Activated T-cell treated with anti-CD3 and anti-CD28 coated beads, Interleukin-2, amount 50 U/mL, for 48 hours (primary cell): ENCODE data around the gene STRAP.
"Not testable (repeated sequence)": the region's sequence is repeated elsewhere in the genome, so short reads cannot be mapped to it uniquely, and the experiment has no call there.

Experiments used
- DNase-seq, 2 experiments: peaks; one replicate each; pipeline ENCODE4 v3.0.0-alpha.2; 2020

The STRAP gene

DNA sequence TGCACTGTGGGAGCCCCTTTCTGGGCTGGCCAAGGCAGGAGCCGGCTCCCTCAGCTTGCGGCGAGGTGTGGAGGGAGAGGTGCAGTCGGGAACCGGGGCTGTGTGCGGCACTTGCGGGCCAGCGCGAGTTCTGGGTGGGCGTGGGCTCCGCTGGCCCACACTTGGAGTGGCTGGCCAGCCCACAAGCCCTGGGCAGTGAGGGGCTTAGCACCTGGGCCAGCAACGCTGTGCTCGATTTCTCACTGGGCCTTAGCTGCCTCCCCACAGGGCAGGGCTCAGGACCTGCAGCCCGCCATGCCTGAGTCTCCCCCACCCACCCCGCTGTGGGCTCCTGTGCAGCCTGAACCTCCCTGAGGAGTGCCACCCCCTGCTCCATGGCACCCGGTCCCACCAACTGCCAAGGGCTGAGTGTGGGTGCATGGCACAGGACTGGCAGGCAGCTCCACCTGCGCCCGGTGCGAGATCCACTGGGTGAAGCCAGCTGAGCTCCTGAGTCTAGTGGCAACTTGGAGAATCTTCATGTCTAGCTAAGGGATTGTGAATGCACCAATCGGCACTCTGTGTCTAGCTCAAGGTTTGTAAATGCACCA, 7.5 kb upstream of the STRAP start:
- not testable (repeated sequence) for DNase-seq

DNA sequence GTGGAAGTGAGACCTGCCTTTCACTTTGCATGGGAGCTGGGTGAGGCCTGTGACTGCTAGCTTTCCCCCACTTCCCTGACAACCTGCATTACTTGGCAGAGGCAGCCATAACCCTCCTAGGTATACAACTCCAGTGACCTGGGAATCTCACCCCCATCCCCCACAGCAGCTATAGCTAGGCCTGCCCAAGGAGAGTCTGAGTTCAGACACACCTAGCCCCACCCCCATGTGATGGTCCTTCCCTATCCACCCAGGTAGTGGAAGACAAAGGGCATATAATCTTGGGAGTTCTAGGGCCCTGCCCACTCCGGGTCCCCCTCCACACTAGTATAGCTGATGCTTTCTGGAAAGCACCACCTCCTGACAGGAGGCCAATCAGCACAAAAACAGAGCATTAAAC, 6.3 kb upstream of the STRAP start:
- no peak for DNase-seq

- DNase-seq, result no peak
These were observed 2.8 kb upstream of the STRAP start for GRCh38 chr12:15879413-15879812.

DNA sequence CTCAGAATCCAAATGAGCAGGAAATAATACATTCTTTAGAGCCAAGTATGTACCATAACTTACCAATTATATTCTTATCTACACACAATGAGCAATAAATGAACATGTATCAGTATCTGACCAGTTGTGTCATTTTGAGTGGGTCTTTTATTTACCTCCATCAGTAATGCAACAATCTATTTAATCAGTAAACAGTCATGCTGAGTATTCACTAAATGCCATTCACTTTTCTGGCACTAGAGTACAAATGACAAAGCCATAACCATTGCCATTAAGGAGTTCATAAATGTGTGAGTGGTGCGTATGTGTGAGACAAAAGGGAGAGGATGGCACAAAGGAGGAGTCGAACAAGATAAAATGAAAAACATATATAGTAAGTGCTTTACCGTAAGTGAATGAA, 1.5 kb upstream of the STRAP start:
- no peak for DNase-seq

DNA sequence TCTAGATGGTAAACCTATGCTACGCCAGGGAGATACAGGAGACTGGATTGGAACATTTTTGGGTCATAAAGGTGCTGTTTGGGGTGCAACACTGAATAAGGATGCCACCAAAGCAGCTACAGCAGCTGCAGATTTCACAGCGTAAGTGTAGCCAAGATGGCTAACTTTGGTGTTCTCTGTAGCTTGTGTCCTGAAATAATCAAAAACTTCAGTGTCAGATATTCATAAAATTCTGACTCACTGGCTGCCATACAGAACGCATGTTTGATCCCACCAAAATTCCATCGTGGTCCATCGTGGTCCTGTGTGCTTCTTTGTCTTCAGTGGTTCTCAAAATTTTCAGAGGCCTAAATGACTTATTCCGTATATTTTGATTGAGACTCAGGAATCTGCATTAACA, 1.3 kb downstream of the STRAP start:
- DNase-seq, result no peak

- DNase-seq, result no peak
These were observed 4.3 kb downstream of the STRAP start for GRCh38 chr12:15886372-15887042.

DNA sequence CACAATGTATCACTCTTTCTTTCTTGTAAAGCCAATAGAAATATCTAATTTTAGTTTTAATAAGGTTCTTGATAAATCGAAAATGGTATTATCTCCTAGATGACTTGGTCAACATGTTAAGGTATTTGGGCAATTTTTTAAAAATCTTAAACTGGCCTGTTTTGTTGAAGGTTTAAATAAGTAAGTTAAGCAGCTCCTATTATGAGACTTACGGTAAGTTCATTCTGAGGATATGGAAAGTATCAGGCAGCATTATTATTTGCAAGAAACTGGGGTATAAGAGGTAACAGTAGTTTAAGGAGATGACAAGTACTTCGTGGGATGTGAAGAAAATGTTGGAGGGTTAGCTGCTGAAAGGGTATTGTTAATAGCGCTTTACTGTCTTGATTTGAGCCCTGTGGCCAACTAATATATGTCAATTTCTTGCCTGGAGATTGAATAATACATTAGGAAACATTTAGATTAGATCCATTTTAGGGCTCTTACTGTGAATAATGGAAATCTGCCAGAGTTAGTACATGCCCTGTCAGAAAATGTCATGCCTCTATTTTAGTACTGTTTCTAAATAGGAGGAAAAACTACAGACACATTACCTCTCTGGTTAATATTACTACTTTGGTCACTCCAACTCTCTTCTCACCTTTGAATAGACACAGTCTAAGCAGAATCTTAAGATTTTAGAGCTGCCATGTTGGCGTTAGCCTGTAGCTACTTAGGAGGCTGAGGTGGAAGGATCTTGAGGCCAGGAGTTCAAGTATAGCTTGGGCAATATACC, 5.0 kb downstream of the STRAP start:
- no peak for DNase-seq

- DNase-seq, result no peak
These were observed 10.6 kb downstream of the STRAP start for GRCh38 chr12:15892645-15893259.

GRCh38 chr12:15893260-15893659, 11.1 kb downstream of the STRAP start:
- DNase-seq, result no peak

GRCh38 chr12:15896867-15897266, 14.7 kb downstream of the STRAP start:
- DNase-seq, result no peak

GRCh38 chr12:15897433-15897832, 15.2 kb downstream of the STRAP start:
- DNase-seq, result no peak

- DNase-seq, result no peak
These were observed 17.2 kb downstream of the STRAP start for GRCh38 chr12:15899282-15899870.

GRCh38 chr12:15904378-15904920, 22.3 kb downstream of the STRAP start:
- no peak for DNase-seq

DNA sequence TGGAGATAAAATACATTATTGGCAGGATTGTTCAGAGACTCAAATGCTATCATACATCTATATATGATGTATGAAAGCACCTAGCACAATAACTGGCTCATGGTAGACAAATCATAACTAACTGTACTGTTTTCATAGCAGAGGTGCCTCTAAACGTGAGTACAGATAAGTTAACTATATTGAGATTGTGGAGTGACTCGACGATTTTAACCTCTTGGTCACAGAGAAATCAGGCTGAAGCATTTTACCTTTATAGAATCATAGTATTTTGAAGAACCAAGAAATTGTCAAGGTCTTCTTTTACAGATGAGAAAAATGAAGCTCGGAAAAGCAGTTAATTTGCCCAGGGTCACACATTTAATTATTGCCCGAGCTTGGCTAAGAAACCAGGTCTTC, 28.3 kb downstream of the STRAP start:
- DNase-seq, result no peak

GRCh38 chr12:15910864-15911721, 28.9 kb downstream of the STRAP start, which contains the start of gene DERA:
Gene DERA, plus strand, starts transcription at chr12:15911332. Its CDS starts 52 bp downstream, at chr12:15911384.
- DNase-seq, result peak; percentile 72 to 78

- not testable (repeated sequence) for DNase-seq
These were observed 29.7 kb downstream of the STRAP start for GRCh38 chr12:15911931-15912330.

GRCh38 chr12:15914131-15914530, 31.9 kb downstream of the STRAP start:
- not testable (repeated sequence) for DNase-seq

GRCh38 chr12:15918066-15918465, 35.9 kb downstream of the STRAP start:
- DNase-seq, result no peak

- DNase-seq, result no peak
These were observed 37.2 kb downstream of the STRAP start for GRCh38 chr12:15919418-15919817.

GRCh38 chr12:15924956-15925355, 42.8 kb downstream of the STRAP start:
- no peak for DNase-seq

GRCh38 chr12:15928346-15928745, 46.2 kb downstream of the STRAP start:
- no peak for DNase-seq
